GM12865 (cell line): ENCODE results near the gene BSPH1.
"Not testable (repeated sequence)": the region's sequence is repeated elsewhere in the genome, so short reads cannot be mapped to it uniquely, and the experiment has no call there.

Experiments
- DNase-seq: peaks from one replicate; pipeline ENCODE4 v3.0.0; 2010; ENCODE audit warnings: low read depth
- H3K4me3 ChIP-seq: 2 replicates; pipeline ENCODE4 v1.5.1; 2011; ENCODE audit warnings: mild to moderate bottlenecking, low read depth, low read length, control low read depth
- TF ChIP-seq, protein P1 (sequence below): IDR thresholded peaks from 2 replicates; pipeline ENCODE4 v1.5.1; 2011; ENCODE audit warnings: low read length, control low read depth, low read depth, inconsistent platforms; ENCODE audit not compliant: insufficient read depth; ENCODE audit errors: missing control alignments

BSPH1 gene

DNA sequence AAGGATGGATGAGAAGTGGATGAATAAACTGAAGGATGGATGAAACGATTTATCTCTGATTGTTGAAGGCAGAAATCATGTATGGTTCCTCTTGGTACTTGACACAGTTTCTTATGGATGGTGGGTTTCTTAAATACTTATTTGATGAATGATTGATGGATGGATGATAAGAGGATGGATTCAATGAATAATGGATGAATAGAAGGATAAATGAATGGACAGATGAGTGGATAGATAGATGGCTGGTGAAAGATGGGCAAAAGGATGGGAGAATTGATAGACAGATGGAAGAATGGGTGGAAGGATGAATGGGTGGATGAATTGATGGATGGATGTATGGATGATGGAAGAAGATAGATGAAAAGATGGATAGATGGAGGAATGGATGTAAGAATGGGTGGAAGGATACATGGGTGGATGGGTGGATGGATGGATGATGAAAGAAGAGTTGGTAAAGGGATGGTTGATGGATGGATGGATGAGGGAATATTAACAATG, 4.3 kb upstream of the BSPH1 start:
- TF ChIP-seq, protein P1, sequence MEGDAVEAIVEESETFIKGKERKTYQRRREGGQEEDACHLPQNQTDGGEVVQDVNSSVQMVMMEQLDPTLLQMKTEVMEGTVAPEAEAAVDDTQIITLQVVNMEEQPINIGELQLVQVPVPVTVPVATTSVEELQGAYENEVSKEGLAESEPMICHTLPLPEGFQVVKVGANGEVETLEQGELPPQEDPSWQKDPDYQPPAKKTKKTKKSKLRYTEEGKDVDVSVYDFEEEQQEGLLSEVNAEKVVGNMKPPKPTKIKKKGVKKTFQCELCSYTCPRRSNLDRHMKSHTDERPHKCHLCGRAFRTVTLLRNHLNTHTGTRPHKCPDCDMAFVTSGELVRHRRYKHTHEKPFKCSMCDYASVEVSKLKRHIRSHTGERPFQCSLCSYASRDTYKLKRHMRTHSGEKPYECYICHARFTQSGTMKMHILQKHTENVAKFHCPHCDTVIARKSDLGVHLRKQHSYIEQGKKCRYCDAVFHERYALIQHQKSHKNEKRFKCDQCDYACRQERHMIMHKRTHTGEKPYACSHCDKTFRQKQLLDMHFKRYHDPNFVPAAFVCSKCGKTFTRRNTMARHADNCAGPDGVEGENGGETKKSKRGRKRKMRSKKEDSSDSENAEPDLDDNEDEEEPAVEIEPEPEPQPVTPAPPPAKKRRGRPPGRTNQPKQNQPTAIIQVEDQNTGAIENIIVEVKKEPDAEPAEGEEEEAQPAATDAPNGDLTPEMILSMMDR: no peak
- DNase-seq: no peak

DNA sequence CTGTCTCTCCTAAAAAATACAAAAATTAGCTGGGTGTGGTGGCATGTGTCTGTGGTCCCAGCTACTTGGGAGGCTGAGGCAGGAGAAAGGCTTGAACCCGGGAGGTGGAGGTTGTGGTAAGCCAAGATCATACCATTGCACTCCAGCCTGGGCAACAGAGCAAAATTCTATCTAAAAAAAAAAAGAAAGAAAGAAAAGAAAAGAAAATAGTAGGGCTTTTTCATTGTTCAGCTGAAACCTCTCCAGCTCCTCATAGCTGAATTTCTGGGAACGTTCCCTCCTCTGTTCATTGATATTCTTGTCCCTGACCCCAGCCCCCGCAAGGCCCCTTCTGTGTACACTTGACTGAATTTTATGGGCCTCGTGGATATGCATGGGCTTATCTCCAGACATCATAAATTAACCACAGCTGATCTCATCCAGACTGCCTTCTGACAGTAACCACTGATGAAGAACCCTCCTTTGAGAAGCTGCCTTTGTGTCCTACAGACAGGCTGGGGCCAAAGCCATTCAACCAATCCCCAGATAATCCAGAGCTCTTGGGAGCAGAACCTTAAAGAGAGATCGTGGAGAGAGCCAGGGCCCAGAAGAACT, 2.3 kb upstream of the BSPH1 start, which contains the start of gene ELSPBP1:
ELSPBP1 (plus strand) TSS at position 424 of the 594 bp plus-strand sequence. CDS start 14,036 bp downstream, outside the sequence.
- H3K4me3 ChIP-seq: no peak within 1 kb of the TSS
- TF ChIP-seq, protein P1: no peak
- DNase-seq: no peak

More for the DNA sequence above, 4.3 kb upstream of the BSPH1 start:
- no peak overlapping the region for H3K4me3 ChIP-seq

DNA sequence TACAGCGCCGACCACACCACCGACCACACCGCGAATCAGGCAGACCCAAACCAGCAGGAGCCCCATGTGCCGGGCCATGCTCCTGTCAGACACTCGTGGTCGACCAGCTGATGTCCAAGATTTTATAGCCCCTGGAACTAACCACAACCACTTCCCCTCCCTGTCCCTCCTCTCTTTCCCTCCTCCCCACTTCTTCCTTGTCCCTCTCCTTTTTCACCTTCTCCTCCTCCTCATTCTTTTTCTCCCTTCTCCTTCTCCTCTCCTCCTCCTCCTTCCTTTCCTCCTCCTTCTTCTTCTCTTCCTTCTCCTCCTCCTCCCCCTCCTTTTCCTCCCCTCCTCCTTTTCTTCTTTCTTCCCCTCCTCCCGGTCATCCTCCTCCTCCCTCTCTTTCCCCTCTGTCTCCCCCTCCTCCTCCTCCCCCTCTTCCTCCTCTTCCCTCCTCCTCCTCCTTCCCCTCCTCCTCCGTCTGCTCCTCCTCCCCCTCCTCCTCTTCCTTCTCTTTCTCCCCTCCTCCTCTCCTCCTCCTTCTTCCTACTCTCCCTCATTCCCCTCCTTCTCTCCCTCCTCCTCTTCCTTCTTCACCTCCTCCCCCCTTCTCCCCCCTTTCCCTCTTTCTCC, 670 bp downstream of the BSPH1 start:
- no peak overlapping the region for H3K4me3 ChIP-seq
- TF ChIP-seq, protein P1: no peak
- no peak for DNase-seq

DNA sequence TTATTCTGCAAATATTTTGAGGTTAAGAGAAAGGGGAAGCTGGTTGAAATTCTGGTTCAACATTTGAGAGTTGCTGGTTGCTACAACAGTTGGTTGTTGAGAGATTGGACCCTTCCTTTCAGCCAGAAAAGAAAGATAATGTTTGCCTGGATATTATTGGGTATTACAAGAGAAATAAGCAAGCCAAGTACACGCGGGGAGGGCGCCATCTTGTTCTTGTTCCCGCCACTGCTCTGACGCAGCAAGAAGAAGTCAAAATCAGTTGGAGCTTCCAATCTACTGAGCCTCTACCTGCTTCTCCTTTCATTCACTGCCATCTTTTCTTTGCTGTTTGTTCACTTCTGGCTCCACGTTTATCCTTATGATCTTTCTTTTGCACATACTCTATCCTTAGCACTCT, 18.4 kb downstream of the BSPH1 start:
- DNase-seq: no peak
- TF ChIP-seq, protein P1: no peak

DNA sequence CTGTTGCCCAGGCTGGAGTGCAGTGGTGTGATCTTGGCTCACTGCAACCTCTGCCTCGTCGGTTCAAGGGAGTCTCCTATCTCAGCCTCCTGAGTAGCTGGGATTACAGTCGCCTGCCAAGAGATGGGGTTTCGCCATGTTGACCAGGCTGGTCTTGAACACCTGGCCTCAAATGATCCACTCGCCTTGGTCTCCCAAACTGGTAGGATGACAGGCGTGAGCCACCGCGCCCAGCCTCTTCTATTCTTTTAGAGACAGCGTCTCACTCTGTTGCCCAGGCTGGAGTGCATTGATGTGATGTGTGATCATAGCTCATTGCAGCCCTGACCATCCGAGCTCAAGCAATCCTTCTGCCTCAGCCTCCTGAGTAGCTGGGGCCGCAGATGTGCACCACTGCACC, 36.0 kb downstream of the BSPH1 start:
- not testable (repeated sequence) for DNase-seq, H3K4me3 ChIP-seq

More for the DNA sequence above, 18.4 kb downstream of the BSPH1 start:
- H3K4me3 ChIP-seq: no peak overlapping the region

DNA sequence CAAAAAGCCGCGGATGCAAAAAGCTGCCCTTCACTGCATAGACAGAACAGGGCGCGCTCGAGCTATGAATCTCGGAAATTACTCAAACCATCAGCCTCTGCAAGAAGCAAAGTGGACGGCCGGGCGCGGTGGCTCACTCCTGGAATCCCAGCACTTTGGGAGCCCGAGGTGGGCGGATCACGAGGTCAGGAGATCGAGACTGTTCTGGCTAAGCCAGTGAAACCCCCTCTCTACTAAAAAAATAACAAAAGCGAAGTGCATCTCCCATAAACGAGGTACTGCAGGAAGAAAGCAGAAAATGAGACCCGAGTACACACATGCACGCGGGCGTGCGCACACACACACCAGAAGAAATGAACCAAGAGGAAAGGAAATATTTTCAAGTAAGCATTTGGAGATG, 39.8 kb downstream of the BSPH1 start:
- not testable (repeated sequence) for H3K4me3 ChIP-seq, DNase-seq

DNA sequence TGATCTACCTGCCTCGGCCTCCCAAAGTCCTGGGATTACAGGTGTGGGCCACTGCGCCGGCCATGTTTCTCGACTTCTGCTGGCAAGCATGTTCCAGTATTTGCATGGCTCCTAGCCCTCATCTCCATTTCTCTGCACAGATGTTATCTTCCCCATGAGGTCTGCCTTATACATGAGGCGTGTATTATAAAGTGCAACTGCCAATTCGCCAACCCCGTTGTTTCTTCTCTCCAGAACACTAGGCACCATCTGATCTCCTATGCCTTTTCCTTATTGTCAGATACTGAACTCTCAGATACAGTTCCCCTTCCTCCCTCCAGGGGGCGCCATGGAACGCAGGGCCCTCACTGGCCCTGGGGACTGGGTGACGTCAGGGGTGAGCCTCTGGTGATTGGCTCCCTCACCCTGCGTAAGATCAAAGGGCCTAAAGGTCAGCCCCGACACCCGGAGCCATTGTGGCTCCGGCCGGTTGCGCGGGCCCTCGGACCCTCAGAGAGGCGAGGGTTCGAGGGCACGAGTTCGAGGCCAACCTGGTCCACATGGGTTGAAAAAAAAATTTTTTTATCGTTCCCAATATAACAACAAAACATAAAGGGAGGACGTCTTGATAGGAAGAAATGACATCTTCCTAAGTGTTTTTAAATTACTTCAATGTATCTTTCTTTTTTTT, 42.0 kb downstream of the BSPH1 start:
- not testable (repeated sequence) for H3K4me3 ChIP-seq, DNase-seq

DNA sequence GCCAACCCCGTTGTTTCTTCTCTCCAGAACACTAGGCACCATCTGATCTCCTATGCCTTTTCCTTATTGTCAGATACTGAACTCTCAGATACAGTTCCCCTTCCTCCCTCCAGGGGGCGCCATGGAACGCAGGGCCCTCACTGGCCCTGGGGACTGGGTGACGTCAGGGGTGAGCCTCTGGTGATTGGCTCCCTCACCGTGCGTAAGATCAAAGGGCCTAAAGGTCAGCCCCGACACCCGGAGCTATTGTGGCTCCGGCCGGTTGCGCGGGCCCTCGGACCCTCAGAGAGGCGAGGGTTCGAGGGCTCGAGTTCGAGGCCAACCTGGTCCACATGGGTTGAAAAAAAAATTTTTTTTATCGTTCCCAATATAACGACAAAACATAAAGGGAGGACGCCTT, 63.4 kb downstream of the BSPH1 start:
- not testable (repeated sequence) for H3K4me3 ChIP-seq, DNase-seq

DNA sequence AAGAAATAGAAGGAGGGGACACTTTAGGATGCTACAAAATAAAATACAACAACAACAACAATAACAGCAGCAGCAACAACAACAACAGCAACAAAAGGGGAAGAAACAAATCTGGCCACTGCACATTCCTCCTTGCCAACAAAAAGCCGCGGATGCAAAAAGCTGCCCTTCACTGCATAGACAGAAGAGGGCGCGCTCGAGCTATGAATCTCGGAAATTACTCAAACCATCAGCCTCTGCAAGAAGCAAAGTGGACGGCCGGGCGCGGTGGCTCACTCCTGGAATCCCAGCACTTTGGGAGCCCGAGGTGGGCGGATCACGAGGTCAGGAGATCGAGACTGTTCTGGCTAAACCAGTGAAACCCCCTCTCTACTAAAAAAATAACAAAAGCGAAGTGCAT, 71.9 kb downstream of the BSPH1 start:
- not testable (repeated sequence) for DNase-seq, H3K4me3 ChIP-seq
